Activated CD8-positive, alpha-beta memory T cell treated with anti-CD3 and anti-CD28 coated beads, Interleukin-2, amount 50 U/mL, for 1 hour (primary cell): ENCODE data around the gene DLEU7.

Experiments used
- DNase-seq: peaks from one replicate; pipeline ENCODE4 v3.0.0-alpha.2; 2020; ENCODE audit errors: extremely low read depth

The DLEU7 gene

GRCh38 chr13:50843257-50844083 is at the start of gene DLEU7:
DLEU7 (minus strand) TSS chr13:50843692; CDS start chr13:50843646, 46 bp downstream.
- DNase-seq, result no peak

GRCh38 chr13:50892210-50892944 is 48.9 kb upstream of the DLEU7 start:
- DNase-seq, result no peak

DNA sequence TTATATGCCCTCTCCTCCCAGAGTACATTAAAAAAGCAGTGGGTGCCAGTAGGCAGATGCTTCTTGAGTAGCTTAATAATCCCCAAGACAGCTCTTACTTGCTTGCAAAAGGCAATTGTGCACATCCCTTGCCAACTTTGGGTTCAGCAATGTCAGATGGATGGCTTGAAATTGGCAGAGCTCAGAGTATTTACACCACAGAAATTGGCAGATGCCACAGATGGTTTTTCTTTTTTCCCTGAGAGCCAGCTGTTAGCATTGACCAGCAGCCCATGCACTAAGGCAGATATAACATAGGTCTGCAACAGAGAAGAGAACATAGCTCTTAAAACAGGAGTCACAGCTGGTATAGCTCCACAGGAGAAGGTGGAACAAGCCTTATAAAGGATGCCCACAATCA is 47.7 kb upstream of the DLEU7 start:
- DNase-seq, result no peak

DNA sequence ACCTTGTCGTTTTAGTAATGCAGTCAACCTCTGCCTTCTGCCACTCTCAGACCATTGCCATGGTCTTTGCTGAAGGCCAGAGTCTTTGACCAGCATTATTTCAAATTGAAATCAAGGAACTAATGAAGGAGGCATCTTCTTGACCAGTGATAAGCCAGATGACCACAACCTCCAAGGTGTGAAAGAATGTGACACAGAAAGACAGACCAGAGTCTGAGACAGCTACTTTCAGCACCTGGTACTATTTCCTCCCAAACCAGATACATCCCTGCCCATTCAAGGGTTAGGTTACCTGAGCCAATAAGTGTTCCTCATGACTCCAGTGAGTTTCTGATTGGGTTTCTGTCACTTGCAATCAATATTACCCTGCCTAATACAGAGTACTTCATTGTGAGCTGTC is 45.8 kb upstream of the DLEU7 start:
- no peak for DNase-seq

- no peak for DNase-seq
Measured at GRCh38 chr13:50888362-50888761, 44.9 kb upstream of the DLEU7 start.

DNA sequence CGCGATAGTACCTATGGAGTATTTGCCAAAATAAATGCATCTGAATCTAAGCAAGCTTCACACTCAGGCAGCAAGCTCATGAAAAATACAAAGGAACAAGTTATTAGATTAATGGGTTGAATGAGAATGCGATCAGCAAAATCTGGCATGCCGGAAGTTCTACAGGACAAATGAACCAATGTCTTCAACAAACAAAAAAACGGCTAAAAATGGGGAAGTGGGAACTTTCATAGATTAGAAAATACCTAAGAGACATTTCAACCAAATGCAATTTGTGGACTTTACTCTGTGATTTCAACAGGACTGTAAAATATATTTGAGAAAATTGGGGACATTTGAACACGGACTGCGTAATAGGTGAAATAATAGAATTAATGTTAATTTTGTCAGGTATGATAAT is 43.7 kb upstream of the DLEU7 start:
- no peak for DNase-seq

DNA sequence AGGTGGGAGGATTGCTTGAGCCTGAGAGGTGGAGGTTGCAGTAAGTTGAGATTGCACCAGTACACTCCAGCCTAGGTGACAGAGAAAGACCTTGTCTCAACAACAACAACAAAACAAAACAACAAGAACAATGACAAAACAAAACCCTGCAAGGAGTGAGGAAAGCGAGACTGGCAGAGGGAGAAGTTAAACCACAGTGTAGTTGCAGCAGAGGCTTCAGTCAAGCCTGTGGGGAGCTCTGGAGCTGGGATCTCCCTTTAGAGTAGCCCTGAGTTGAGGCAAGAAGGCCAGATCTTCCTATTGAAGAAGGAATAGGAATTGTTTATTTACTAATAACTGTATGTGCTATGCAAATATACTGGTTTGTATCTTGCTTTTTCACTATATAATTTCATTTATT is 40.8 kb upstream of the DLEU7 start:
- DNase-seq, result no peak

GRCh38 chr13:50883728-50884127 is 40.2 kb upstream of the DLEU7 start:
- no peak for DNase-seq

GRCh38 chr13:50882816-50883435 is 39.4 kb upstream of the DLEU7 start:
- DNase-seq, result no peak

DNA sequence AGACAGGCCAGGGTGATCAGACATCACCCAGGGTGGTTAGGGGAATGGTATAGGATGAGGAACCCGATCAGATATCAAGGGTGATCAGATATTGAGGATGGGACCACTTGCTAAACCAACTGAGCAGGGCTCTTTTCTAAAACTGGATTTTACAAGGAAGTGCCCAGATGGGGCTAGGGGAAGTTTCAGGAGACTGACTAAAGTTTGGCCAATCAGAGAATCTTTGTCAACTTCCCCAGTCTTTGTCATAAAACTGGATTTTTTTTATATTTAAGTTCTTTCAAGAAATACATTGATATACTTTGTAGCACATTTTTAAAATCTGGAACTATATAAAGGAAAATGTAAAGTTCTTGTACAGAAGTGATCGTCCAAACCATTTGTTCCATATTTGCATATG is 30.5 kb upstream of the DLEU7 start:
- DNase-seq, result no peak

DNA sequence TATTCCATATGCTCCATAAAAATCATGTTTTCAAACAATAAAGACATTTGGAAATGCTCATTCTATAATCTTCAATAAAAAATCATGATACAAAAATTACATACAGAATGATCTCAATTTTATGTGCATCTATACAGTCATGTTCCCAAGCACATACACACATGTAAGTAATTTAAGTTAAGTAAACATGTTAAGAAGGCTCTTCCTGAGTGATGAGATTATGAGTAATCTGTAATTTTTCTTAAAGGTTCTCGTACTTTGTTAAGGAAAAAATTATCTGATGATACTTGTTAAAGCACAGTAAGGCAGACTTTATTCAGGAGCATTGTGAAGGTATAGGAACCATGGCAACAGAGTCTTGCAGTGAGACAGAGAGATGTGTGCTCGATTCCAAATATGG is 30.0 kb upstream of the DLEU7 start:
- no peak for DNase-seq

GRCh38 chr13:50871405-50871804 is 27.9 kb upstream of the DLEU7 start:
- DNase-seq, result no peak

- DNase-seq, result no peak
Measured at GRCh38 chr13:50867637-50867945, 24.1 kb upstream of the DLEU7 start.

DNA sequence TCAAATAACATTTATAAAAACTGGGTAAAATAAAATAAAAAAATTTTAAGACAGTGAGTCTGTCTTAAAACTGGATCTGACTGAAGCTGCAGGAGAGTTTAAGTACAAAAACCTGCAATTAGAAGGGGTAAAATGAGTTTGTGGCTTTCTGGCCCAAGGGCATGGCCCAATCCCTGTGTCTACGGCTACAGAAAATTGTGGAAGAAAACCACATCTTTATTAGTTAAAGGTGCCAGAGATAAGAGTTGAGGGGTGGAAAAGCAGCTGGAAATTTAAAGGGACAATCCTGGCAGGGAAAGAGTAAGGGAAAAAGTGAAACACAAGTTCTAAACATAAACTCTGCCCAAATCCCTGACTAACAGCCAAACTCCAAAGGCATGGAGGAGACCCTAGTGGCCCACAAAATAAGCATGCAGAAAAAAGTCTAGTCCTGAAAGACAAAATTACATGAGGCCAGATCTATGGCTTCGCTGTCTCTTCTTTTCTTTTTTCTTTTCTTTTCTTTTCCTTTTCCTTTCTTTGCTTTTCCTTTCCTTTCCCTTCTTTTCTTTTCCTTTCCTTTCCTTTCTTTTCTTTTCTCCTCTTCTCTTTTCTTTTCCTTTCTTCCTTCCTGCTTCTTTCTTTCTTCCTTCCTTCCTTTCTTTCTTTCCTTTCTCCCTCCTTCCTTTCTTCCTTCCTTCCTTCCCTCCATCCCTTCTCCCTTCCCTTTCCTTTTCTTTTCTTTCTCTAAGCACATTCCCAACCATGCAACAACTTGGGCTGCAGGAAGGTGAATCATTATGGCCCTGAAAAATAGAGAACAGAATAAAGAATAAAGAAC is 23.5 kb upstream of the DLEU7 start:
- DNase-seq, result no peak

- DNase-seq, result no peak
Measured at GRCh38 chr13:50864492-50864891, 21.0 kb upstream of the DLEU7 start.

DNA sequence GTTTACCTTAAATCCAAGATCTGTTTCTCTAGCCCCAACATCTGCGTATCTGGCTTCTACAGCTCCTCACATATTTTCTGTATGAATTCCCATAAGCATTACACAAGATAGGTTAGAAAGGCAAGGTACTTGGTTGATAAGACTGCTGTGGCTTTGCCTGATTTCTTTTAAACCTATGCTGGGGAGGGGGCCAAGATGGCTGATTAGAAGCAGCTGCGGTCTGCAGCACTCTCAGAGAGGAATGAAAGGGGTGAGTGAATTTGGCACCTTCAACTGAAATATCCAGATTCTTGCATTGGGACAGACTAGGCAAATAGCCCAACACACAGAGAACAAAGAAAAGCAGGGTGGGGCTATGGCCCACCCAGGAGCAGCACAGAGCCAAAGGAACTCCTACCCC is 12.2 kb upstream of the DLEU7 start:
- no peak for DNase-seq

DNA sequence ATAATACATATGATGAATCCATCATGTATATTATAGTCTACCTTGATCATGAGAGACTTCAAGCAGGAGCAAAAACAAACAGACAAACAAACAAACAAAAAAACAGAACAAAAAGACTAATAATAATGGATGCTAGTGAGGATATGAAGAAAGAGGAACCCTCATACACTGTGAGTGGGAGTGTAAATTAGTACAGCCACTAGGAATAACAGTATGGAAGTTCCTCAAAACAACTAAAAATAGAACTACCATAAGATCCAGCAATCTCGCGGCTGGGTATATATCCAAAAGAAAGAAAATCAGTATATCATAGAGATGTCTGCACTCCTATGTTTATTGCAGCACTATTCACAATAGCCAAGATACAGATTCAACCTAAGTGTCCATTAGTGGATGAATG is 7.0 kb upstream of the DLEU7 start:
- DNase-seq, result no peak

DNA sequence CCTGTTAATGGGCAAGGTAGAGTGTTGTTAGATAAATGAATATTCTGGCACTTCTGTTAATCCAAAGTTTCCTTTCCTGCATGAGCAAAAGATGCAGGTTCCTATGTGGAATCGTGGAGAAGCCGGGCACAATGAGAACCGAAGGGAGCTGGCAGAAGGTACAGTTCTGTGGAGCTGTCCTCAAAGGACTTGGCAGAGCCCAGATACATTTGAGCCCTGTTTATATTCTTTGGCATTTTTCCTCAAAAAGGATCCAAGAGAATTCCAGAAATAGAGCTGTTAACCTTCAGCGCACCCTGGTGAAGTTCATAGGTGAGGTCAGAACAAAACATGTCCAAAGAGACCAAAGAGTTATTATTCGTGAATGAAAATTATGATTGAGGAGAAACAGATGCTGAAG is 4.0 kb upstream of the DLEU7 start:
- no peak for DNase-seq

DNA sequence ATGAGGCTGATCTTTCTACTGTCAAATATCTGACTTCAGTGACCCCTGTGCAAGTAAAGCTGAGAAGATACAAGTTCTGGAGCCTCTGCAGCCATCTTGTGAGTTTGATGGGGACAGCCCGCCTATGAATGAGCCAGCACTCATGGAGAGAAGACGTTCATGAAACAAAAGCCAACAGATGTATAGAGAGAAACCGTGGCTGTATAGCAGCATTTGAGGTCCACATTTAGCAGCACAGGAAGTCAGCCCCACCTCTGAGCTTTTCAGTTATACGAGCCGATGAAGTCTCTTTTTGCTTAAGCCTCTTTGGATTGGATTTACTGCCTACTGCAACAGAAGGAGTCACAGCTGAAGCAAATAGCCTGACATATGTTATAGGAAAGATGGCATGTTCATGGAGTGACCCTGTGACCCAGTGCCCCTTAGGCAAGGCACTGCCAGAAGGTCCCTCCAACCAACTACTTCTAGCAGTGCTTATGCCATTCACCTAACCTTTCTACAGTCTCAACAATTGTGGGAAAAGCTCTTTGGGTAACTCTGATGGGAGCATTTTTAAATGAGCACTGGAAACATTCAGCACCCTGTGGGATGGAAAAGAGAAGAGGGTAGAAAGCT is 3.5 kb upstream of the DLEU7 start:
- no peak for DNase-seq

DNA sequence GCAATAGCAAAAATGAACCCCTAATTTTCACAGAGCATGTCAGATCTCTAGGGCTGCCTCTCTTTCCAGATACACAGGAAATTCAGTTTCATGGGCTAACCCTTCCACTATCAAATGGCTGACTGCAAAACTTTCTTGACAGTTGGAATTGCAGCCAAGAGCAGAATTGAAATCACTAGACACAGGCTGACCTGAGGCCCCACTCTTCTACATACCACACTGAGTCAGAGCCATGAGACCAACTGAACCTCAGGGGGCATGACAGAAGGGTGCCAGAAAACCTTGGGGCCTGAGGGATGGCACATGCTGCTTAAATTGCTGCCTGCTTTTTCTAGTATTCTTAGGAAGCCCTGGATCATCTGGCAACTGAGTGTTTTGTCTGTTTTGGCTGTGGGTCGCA is 1.7 kb upstream of the DLEU7 start:
- DNase-seq, result no peak

- no peak for DNase-seq
Measured at GRCh38 chr13:50844084-50844875, 788 bp upstream of the DLEU7 start.
